Activated CD8-positive, alpha-beta memory T cell treated with anti-CD3 and anti-CD28 coated beads for 1 hour (primary cell): ENCODE measurements around the gene SIGLEC1.

ENCODE experiments used
- DNase-seq, 2 donors: peaks; one replicate each; pipeline ENCODE4 v3.0.0-alpha.2; 2020; ENCODE audit warnings: low read depth in 1 of 2; ENCODE audit errors: extremely low read depth in 1 of 2

SIGLEC1 gene

GRCh38 chr20:3702611-3703391 lies 9.6 kb downstream of the SIGLEC1 start:
- no peak for DNase-seq

- no peak for DNase-seq
Measured at GRCh38 chr20:3701061-3701998, 11.1 kb downstream of the SIGLEC1 start.

GRCh38 chr20:3699037-3699436 lies 13.4 kb downstream of the SIGLEC1 start:
- DNase-seq, result no peak

- no peak for DNase-seq
Measured at GRCh38 chr20:3698591-3699001, 13.8 kb downstream of the SIGLEC1 start.

GRCh38 chr20:3697588-3698305 lies 14.7 kb downstream of the SIGLEC1 start:
- no peak for DNase-seq

GRCh38 chr20:3696745-3697587 lies 15.4 kb downstream of the SIGLEC1 start:
- DNase-seq, result no peak

- DNase-seq, result no peak
Measured at GRCh38 chr20:3696200-3696599, 16.2 kb downstream of the SIGLEC1 start.

GRCh38 chr20:3694864-3695263 lies 17.5 kb downstream of the SIGLEC1 start:
- no peak for DNase-seq

GRCh38 chr20:3693376-3693775 lies 19.0 kb downstream of the SIGLEC1 start:
- no peak for DNase-seq

GRCh38 chr20:3692706-3693294 lies 19.6 kb downstream of the SIGLEC1 start:
- DNase-seq, result no peak

- DNase-seq, result no peak
Measured at GRCh38 chr20:3691897-3692296, 20.5 kb downstream of the SIGLEC1 start.

- no peak for DNase-seq
Measured at GRCh38 chr20:3691306-3691705, 21.1 kb downstream of the SIGLEC1 start.

GRCh38 chr20:3690413-3690812 lies 22.0 kb downstream of the SIGLEC1 start:
- DNase-seq, result no peak

- DNase-seq, result no peak
Measured at GRCh38 chr20:3689978-3690377, 22.4 kb downstream of the SIGLEC1 start.

GRCh38 chr20:3687655-3688054 lies 24.7 kb downstream of the SIGLEC1 start:
- DNase-seq, result no peak

GRCh38 chr20:3686867-3687321 lies 25.5 kb downstream of the SIGLEC1 start:
- DNase-seq, result no peak

- no peak for DNase-seq
Measured at GRCh38 chr20:3686421-3686820, 26.0 kb downstream of the SIGLEC1 start.

- DNase-seq, result no peak
Measured at GRCh38 chr20:3685341-3685740, 27.1 kb downstream of the SIGLEC1 start.

GRCh38 chr20:3681931-3682781 lies 30.2 kb downstream of the SIGLEC1 start, which contains the start of gene ADAM33:
Gene ADAM33 (minus strand): TSS chr20:3682010. CDS start chr20:3682004, 6 bp downstream.
- no peak for DNase-seq
